ENCODE measurements around the gene SIT1. TPM values are rescaled to one million over a fixed set of nuclear protein-coding genes. Genes with fewer than 3 reads are reported as not detected.
"Not testable (repeated sequence)": the region's sequence is repeated elsewhere in the genome, so short reads cannot be mapped to it uniquely, and the experiment has no call there.

SIT1 gene
- total RNA-seq, 4 donors from 2014 or later, result 0.42 to 4.2 (median 1.5) TPM

DNA sequence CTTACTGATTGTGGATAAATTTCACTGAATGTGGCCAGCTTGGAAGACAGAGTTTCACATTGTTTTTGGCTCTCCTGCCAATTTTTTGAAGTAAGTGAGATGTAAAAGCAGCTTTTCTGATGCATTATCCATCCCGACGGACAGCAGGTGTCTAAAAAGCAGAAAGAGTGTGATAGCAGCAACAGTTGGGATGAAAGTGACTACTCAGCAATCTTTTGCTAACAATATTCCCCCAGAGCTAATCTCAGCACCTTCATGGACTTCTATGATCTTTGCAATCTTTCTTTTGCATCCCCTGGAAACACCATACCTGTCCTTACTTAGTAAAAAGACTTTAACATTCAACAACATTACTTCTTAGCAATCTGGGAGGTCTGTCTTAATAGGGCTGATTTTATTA is 37.9 kb downstream of the SIT1 start:
- Histone ChIP-seq H3K4me3 (no peak overlapping the region), H3K4me1 (peaks cover 0 to 16% (median 13%) of the 10 kb centered on the region in 3 donors), H3K27me3 (peaks cover 0 to 16% (median 0%) of the 10 kb centered on the region in 4 donors), H3K27ac (no peak overlapping the region), H3K36me3 (peaks cover 14 to 28% (median 16%) of the 10 kb centered on the region in 3 donors), H3K9me3 (no peaks in the 10 kb centered on the region)
- WGBS, 2 donors, result 85 to 91% methylated on average over 2 of the region's 2 CpGs
- TF ChIP-seq, protein P1, sequence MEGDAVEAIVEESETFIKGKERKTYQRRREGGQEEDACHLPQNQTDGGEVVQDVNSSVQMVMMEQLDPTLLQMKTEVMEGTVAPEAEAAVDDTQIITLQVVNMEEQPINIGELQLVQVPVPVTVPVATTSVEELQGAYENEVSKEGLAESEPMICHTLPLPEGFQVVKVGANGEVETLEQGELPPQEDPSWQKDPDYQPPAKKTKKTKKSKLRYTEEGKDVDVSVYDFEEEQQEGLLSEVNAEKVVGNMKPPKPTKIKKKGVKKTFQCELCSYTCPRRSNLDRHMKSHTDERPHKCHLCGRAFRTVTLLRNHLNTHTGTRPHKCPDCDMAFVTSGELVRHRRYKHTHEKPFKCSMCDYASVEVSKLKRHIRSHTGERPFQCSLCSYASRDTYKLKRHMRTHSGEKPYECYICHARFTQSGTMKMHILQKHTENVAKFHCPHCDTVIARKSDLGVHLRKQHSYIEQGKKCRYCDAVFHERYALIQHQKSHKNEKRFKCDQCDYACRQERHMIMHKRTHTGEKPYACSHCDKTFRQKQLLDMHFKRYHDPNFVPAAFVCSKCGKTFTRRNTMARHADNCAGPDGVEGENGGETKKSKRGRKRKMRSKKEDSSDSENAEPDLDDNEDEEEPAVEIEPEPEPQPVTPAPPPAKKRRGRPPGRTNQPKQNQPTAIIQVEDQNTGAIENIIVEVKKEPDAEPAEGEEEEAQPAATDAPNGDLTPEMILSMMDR (IDR thresholded peaks at IDR 0.05), result no peak
- DNase-seq, result no peak
- intact Hi-C loops (cut with DNase I), result no loop called here

DNA sequence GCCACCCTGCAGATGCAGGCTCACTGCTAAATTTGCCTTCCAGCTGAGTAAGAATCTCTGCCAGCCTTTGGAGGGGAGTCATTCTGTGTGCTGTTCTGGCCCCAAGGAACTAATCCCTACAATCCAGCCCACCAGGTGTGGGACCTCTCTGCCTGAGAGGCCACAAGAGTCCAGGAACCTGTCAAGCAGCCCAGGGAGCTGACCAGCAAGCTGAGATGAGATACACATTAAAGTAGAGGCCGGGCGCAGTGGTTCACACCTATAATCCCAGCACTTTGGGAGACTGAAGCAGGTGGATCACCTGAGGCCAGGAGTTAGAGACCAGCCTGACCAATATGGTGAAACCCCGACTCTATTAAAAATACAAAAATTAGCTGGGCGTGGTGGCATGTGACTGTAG is 38.7 kb downstream of the SIT1 start:
- WGBS, 2 donors, result 87 to 92% methylated on average over 4 of the region's 4 CpGs

DNA sequence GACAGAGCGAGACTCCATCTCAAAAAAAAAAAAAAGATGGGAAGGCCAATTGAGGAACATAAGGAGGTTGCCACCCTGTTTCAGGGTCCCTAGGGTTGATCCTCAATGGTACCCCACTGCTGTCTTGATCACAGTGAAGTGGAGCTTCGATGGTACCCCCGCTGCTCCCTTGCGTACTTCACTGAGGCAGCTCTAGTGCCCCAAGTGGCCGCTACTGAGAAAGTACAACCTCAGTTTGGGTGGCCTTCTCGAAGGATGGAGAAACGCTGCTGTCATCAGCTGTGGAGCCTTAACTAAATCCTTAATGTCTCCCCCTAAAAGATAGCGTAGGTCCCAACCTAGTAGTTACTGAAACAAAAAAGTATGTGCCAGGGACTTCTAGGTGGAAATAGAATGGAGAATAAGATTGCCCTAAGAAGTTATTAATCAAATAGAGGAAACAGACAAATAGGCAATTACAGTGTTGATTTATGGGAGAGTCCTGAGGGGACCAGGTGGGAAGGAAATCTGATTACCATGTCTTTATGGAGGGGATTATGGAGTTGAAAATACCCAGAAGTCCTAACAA is 39.4 kb downstream of the SIT1 start:
- WGBS, 2 donors, result 13% methylated on average over 7 to 8 of the region's 8 CpGs

More for the DNA sequence above, 38.7 kb downstream of the SIT1 start:
- DNase-seq; H3K27me3 ChIP-seq; H3K4me3 ChIP-seq; intact Hi-C loops (cut with DNase I); H3K9me3 ChIP-seq; H3K27ac ChIP-seq: not testable (repeated sequence)
- peaks cover 14 to 35% (median 17%) of the 10 kb centered on the region in 3 donors for H3K36me3 ChIP-seq
- peaks cover 0 to 14% (median 7%) of the 10 kb centered on the region in 3 donors for H3K4me1 ChIP-seq

DNA sequence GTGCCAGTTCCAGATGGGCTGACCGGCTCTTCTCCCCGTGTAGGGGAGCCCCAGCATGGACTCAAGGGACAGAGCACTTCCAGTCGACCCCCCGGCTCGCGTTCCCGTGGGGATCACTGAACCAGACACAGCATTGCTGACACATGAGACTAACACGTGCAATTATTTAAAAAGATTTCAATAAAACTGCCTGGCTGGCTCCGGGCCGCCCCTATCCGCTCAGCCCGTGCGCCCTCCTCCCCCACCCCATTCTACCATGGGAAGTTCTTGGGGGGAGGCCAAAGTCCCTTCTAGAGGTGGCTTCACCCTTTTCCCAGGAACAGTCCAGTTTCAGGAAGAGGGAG is 40.9 kb downstream of the SIT1 start:
- H3K9me3 ChIP-seq, result no peaks in the 10 kb centered on the region
- H3K4me3 ChIP-seq, result no peak overlapping the region
- no peak overlapping the region for H3K27ac ChIP-seq
- intact Hi-C loops (cut with DNase I), result loop anchor here (10.0 kb wide), 2 partner anchors 75 to 125 kb away; partner anchors contain the start of genes CREB3, TLN1 and TPM2
- TF ChIP-seq, protein P1 (IDR thresholded peaks at IDR 0.05), result no peak
- TF ChIP-seq POLR2A (IDR thresholded peaks at IDR 0.05), result no peak
- peaks cover 5 to 22% (median 12%) of the 10 kb centered on the region in 3 donors for H3K4me1 ChIP-seq
- no peak for DNase-seq
- no peaks in the 10 kb centered on the region for H3K27me3 ChIP-seq
- 84 to 89% methylated on average over 6 to 9 of the region's 13 CpGs for WGBS, 2 donors
- peaks cover 14 to 40% (median 17%) of the 10 kb centered on the region in 3 donors for H3K36me3 ChIP-seq

More for the DNA sequence above, 39.4 kb downstream of the SIT1 start:
- H3K27ac ChIP-seq, result no peak overlapping the region
- no peak for DNase-seq
- no peaks in the 10 kb centered on the region for H3K9me3 ChIP-seq
- H3K27me3 ChIP-seq, result peaks cover 0 to under 1% (median 0%) of the 10 kb centered on the region in 4 donors
- TF ChIP-seq, protein P1 (IDR thresholded peaks at IDR 0.05), result peak in 5 of 6 experiments; percentile 25 to 67 (median 47)
- no peak for TF ChIP-seq POLR2A (IDR thresholded peaks at IDR 0.05)
- no peak overlapping the region for H3K4me3 ChIP-seq
- intact Hi-C loops (cut with DNase I), result no loop called here
- peaks cover 5 to 14% (median 5%) of the 10 kb centered on the region in 3 donors for H3K4me1 ChIP-seq
- H3K36me3 ChIP-seq, result peaks cover 14 to 40% (median 17%) of the 10 kb centered on the region in 3 donors

DNA sequence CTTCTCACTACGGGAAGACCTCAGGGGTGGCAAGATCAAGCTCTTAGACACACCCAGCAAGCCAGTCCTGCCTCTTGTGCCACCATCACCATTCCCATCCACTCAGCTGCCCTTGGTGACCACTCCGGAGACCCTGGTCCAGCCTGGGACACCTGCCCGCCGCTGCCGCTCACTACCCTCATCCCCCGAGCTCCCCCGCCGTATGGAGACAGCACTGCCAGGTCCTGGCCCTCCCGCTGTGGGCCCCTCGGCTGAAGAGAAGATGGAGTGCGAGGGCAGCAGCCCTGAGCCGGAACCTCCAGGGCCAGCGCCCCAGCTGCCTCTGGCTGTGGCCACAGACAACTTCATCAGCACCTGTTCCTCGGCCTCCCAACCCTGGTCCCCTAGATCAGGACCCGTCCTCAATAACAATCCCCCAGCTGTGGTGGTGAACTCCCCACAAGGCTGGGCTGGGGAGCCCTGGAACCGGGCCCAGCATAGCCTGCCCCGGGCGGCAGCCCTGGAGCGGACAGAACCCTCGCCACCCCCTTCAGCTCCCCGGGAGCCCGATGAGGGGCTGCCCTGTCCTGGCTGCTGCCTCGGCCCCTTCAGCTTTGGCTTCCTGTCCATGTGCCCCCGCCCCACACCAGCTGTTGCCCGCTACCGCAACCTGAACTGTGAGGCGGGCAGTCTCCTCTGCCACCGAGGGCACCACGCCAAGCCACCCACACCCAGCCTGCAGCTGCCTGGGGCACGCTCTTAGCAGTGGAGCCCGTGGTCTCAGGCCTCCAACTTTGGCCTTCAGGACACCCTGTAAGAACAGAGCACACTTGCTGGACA is 41.5 kb downstream of the SIT1 start:
- H3K9me3 ChIP-seq, result no peaks in the 10 kb centered on the region
- whole genome bisulfite sequencing, 2 donors, result 83 to 91% methylated on average over 14 to 16 of the region's 31 CpGs
- H3K4me1 ChIP-seq, result peaks cover 5 to 28% (median 12%) of the 10 kb centered on the region in 3 donors
- no peaks in the 10 kb centered on the region for H3K27me3 ChIP-seq
- no peak overlapping the region for H3K27ac ChIP-seq
- TF ChIP-seq POLR2A (IDR thresholded peaks at IDR 0.05), result no peak
- TF ChIP-seq, protein P1 (IDR thresholded peaks at IDR 0.05), result no peak
- no peak overlapping the region for H3K4me3 ChIP-seq
- no peak for DNase-seq
- H3K36me3 ChIP-seq, result peaks cover 14 to 40% (median 17%) of the 10 kb centered on the region in 3 donors
- intact Hi-C loops (cut with DNase I), result loop anchor here (10.0 kb wide), 2 partner anchors 76 to 126 kb away; partner anchors contain the start of genes CREB3, TLN1 and TPM2

Data from esophagus squamous epithelium (tissue), 5 donors.